GM19395 (cell line): ENCODE data around the gene ARMS2.

Experiments used
- ATAC-seq: cut with Tn5 transposase; IDR thresholded peaks from one replicate; pipeline ENCODE4 v1.9.1; 2021; ENCODE audit warnings: mild to moderate bottlenecking, moderate library complexity; ENCODE audit not compliant: unreplicated experiment

ARMS2 gene

GRCh38 chr10:122454603-122455080, at the start of gene ARMS2:
Gene ARMS2, plus strand, starts transcription at chr10:122454653. Its CDS starts 75 bp downstream, at chr10:122454728.
- ATAC-seq = no peak

GRCh38 chr10:122407375-122408125, 46.9 kb upstream of the ARMS2 start:
- ATAC-seq = no peak

GRCh38 chr10:122413327-122413726, 41.1 kb upstream of the ARMS2 start:
- no peak for ATAC-seq

- no peak for ATAC-seq
Observed at GRCh38 chr10:122417667-122418066, 36.8 kb upstream of the ARMS2 start.

- no peak for ATAC-seq
Observed at GRCh38 chr10:122419016-122419415, 35.4 kb upstream of the ARMS2 start.

GRCh38 chr10:122419876-122420623, 34.4 kb upstream of the ARMS2 start:
- ATAC-seq = no peak

- no peak for ATAC-seq
Observed at GRCh38 chr10:122420624-122421007, 33.8 kb upstream of the ARMS2 start.

GRCh38 chr10:122421054-122421625, 33.3 kb upstream of the ARMS2 start:
- ATAC-seq = no peak

GRCh38 chr10:122421742-122422141, 32.7 kb upstream of the ARMS2 start:
- no peak for ATAC-seq

- no peak for ATAC-seq
Observed at GRCh38 chr10:122422266-122422989, 32.0 kb upstream of the ARMS2 start.

GRCh38 chr10:122424059-122424458, 30.4 kb upstream of the ARMS2 start:
- ATAC-seq = no peak

GRCh38 chr10:122426829-122427228, 27.6 kb upstream of the ARMS2 start:
- ATAC-seq = no peak

- no peak for ATAC-seq
Observed at GRCh38 chr10:122427280-122427679, 27.2 kb upstream of the ARMS2 start.

GRCh38 chr10:122435212-122435827, 19.1 kb upstream of the ARMS2 start:
- ATAC-seq = no peak

- no peak for ATAC-seq
Observed at GRCh38 chr10:122441961-122442360, 12.5 kb upstream of the ARMS2 start.

- ATAC-seq = no peak
Observed at GRCh38 chr10:122445469-122445868, 9.0 kb upstream of the ARMS2 start.

- no peak for ATAC-seq
Observed at GRCh38 chr10:122445904-122446303, 8.5 kb upstream of the ARMS2 start.

GRCh38 chr10:122446668-122447423, 7.6 kb upstream of the ARMS2 start:
- ATAC-seq = no peak

GRCh38 chr10:122448600-122448999, 5.9 kb upstream of the ARMS2 start:
- no peak for ATAC-seq

GRCh38 chr10:122449153-122449552, 5.3 kb upstream of the ARMS2 start:
- ATAC-seq = no peak
